ENCODE measurements around the gene AKR1C4.
"Not testable (repeated sequence)": the region's sequence is repeated elsewhere in the genome, so short reads cannot be mapped to it uniquely, and the experiment has no call there.

AKR1C4 gene

GRCh38 chr10:5196702-5197113 lies at the start of gene AKR1C4:
TSS of gene AKR1C4 (plus strand) at chr10:5196837. CDS start at chr10:5196868, 31 bp downstream.
- DNase-seq = no peak

DNA sequence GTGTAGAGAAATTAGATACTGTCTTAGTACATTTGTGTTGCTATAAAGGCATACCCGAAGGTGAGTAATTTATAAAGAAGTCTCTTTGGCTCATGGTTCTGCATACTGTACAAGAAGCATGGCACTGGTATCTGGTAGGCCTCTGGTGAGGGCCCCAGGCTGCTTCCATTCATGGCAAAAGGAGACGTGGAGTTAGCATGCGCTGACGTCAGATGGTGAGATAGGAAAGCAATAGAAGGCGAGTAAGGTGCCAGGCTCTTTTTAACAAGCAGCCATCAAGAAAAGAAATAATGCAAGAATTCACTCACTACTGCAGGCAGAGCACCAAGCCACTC lies 49.8 kb upstream of the AKR1C4 start:
- no peak for DNase-seq

GRCh38 chr10:5147255-5147980 lies 49.2 kb upstream of the AKR1C4 start:
- DNase-seq = no peak

DNA sequence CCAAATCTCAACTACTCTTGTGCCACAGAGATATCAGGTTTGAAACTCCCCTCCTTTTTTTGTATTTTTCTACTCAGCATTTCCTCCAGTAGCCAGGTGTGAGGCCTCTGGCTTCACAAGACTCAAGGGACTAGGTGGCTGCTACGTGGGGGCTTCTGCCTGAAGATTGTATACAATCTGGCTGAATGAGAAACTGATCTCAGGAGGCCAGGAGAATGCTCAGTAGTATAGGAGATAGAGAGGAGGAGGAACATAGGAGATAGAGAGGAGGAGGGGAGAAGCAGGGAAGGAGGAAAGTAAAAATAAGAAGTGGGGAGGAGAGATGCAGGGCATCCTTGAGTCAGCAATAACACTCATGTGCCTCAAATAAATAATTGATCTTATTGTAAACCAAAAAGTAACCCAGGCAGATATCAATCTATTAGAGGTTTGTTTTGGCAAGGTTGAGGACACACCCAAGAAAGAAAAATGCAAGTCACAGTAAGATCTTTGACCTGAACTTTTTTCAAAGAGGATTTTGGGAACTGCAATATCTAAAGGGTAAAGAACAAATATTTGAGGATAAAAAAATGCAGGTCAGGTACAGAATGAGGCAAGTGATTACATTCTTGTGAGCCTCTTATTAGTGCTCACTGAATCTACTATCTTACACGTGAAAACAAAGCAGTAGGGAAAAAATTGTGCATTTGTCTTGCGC lies 48.5 kb upstream of the AKR1C4 start:
- no peak for DNase-seq

GRCh38 chr10:5148678-5149032 lies 48.0 kb upstream of the AKR1C4 start:
- DNase-seq = no peak

- DNase-seq = no peak
Observed at GRCh38 chr10:5151076-5151475, 45.6 kb upstream of the AKR1C4 start.

GRCh38 chr10:5155951-5156350 lies 40.7 kb upstream of the AKR1C4 start:
- DNase-seq = no peak

DNA sequence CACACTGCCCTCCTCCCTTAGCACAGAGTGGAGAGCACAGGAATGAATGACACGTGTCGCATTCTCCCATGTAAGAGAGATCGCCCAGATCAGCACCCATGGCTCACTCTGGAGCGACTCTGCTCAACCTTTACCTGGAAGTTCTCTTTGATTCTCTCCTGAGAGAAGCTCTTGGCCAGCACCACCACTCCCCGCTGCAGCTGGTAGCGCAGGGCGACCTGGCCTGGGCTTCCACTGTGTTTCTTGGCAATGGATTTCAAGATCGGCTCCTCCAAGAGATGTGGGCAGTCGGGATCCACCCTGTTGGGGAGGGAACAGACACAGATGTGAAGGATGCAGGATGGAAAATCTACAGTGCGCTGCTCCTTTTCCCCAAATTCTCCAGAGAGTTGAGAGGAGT lies 39.1 kb upstream of the AKR1C4 start:
- DNase-seq = no peak

- no peak for DNase-seq
Observed at GRCh38 chr10:5159126-5159525, 37.5 kb upstream of the AKR1C4 start.

GRCh38 chr10:5163487-5163886 lies 33.1 kb upstream of the AKR1C4 start:
- DNase-seq = no peak

GRCh38 chr10:5165738-5166137 lies 30.9 kb upstream of the AKR1C4 start:
- no peak for DNase-seq

- DNase-seq = no peak
Observed at GRCh38 chr10:5168897-5169420, 27.7 kb upstream of the AKR1C4 start.

DNA sequence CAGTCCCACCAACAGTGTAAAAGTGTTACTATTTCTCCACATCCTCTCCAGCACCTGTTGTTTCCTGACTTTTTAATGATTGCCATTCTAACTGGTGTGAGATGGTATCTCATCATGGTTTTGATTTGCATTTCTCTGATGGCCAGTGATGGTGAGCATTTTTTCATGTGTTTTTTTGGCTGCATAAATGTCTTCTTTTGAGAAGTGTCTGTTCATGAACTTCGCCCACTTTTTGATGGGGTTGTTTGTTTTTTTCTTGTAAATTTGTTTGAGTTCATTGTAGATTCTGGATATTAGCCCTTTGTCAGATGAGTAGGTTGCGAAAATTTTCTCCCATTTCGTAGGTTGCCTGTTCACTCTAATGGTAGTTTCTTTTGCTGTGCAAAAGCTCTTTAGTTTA lies 21.1 kb upstream of the AKR1C4 start:
- DNase-seq = not testable (repeated sequence)

GRCh38 chr10:5180503-5180902 lies 16.1 kb upstream of the AKR1C4 start:
- DNase-seq = not testable (repeated sequence)

DNA sequence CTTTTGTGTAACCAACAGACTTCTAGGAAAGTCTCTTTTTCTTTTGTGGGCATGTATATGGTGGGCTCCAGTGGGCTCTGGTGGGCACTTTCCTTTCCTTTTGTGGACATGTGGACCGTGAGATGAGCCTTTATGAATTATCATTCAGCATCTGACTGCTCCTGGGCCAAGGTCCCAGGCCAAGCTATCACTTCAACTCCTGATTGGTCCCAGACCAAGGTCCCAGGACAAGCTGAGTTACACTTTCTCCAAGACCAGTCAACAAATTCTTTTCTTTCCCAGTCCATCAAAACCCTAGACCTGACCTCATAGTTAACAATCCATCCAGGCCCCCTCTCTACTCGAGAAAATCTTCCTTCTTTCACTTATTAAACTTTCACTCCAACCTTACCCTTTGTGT lies 12.7 kb upstream of the AKR1C4 start:
- DNase-seq = no peak

DNA sequence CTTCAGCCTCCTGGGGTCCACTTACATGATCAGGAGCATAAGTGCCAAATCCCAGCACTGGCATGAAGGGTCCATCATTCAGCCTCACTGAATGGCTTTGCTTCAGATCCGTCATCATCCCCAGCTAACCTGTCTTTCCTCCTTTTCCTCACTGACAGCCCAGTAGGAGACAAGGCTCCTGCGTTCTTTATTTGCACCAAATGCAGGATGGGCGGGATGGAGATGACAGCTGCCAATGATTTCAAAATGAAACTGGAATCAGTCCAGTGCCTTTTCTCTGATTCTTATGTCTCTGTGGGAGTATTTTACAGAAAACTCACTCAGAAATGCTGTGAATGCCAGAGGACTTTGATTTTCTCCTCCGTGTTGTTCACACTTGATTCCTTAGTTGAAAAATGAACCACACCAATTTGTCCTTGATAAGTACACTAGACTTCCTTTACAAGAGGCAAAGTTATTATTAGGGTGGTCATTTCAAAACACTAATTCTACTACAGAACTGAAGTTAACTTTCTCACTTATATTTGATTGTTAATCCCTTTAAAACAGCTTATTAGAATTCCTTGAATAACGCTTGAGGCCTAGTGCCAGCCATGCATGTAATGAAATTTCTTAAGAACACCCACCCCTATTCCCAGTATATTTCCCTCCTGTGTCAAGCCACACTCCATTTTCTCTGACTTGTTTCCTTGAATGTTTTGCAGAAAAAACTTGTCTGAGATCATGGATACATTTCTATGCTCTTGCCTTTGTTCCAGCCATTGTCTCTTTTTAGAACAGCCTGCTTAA lies 11.5 kb upstream of the AKR1C4 start, which contains the start of gene AKR1C8:
TSS of gene AKR1C8 (minus strand) at position 164 of the 789 bp plus-strand sequence. CDS start at position 118, 46 bp downstream.
- no peak for DNase-seq

DNA sequence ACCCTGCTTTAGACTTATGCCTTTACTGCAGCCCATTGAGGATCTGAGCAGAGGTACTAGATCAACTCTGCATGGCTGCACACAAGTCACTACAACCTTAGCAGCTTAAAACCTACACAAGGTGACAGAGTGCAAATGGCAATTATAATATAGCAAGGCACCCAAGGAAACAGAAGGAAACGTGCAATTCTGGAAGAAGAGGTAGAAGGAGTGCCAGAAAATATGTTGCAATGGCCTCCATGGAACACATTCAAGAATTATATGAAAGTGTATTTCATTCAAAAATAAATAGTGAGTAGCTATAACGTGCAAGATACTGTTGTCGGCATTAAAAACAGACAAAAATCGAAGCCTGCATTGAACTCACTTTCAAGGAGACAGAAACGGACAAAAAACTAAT lies 8.8 kb upstream of the AKR1C4 start:
- DNase-seq = no peak

GRCh38 chr10:5188358-5188757 lies 8.3 kb upstream of the AKR1C4 start:
- no peak for DNase-seq

DNA sequence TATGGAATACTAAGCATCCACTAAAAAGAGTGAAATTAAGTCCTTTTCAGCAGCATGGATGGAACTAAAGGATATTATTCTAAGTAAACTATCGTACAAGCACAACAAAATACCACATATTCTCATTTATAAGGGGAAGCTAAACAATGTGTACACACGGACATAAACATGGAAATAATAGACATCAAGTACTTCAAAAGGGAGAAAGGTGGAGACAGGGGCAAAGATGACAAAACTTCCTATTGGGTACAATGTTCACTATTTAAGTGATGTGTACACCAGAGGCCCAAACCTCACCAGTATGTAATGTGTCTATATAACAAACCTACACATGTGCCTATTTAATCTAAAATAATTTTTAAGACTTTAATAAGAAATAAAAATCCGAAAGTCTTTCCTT lies 2.2 kb upstream of the AKR1C4 start:
- DNase-seq = no peak

DNA sequence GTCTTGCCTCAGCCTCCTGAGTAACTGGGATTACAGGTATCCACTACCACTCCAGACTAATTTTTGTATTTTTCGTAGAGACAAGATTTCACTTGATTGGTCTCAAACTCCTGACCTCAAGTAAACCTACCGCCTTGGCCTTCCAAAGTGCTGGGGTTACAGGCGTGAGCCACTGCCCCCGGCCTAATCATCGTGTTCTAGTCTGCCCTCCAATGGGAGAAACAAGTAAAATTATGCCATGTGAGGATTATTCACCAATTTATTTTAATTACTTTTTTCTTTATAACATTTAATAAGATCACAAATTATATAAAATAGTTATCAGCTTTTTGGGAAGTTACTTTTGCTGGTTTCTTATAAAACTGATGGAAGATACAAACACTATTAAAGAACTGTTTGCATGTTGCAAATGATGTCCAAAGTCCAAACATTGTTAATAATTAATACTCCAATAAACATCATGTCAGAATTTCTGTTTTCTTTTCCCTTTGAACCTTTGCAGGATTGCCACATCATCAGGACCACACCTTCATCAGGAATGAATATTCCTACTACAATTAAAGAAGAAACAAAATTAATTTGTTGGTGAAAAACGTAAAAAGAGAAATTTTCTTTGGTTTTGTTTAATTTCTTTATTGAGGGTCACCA lies 786 bp upstream of the AKR1C4 start:
- no peak for DNase-seq

DNA sequence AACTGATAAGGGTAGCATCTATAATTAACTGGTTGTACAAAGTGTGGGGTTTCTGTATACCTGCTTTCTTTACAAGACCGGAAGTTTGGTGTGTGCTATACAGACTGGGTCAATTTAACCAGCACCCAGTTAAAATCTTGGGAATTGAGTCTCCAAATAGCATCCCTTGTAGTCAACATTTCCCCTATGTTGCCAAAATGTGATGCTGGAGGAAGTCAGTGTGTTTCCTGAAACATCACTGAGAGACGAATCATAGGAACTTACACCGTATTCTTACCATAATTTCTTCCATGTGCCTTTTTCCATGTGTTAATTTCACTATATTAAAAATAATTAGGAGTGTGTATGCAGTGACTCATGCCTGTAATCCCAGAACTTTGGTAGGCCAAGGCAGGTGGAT lies 1.7 kb downstream of the AKR1C4 start:
- no peak for DNase-seq

DNA sequence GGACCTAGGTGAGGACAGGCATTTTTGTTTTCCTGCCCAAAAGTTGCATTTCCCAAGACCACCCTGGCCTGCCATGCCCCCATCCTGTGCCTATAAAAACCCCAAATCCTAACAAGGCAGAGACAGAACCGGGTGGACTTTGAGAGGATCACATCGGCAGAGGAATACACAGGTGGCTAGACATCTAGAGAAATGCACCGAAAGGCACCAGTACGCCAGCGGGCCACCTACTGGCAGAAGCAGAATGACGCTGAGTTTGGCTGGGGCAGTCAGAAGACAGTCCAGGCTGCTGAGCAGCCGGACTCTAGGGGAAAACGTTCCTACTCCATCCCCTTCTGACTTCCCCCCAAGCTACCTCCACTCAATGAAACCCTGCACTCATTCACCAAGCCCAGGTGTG lies 2.8 kb downstream of the AKR1C4 start:
- DNase-seq = no peak

DNA sequence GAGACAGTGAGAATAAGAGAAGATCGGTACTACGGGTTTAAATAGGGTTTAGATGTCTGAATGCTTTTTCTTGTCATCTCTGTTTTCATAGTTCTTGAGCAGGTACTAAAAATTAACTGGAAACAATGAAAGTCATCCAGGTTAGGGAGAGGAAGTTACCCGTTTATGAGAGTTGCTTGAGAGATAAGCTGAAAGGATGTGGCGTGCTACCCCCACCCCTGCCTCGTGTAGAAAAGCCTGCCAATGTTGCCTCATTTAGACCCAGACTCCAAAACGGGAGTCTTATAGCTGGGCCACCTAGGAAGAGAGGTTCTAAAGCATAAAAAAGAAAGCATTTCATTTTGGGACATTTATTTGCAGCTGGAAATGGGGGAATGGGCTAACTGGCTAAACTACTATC lies 10.2 kb downstream of the AKR1C4 start:
- no peak for DNase-seq
